Dendritic cell treated with granulocyte-macrophage colony-stimulating factor and Interleukin-4, amounts not matched to agents 40 ng/mL and 50 ng/mL, for 4 days (primary cell): ENCODE measurements around the gene CFAP100.

Experiments used
- H3K27ac Mint-ChIP-seq: one replicate; pipeline ENCODE4 v1.8.0; 2022; ENCODE audit warnings: mild to moderate bottlenecking, mixed read lengths
- H3K27me3 Mint-ChIP-seq: one replicate; pipeline ENCODE4 v1.8.0; 2022; ENCODE audit warnings: mild to moderate bottlenecking, mixed read lengths
- H3K36me3 Mint-ChIP-seq: one replicate; pipeline ENCODE4 v1.8.0; 2022; ENCODE audit warnings: low read depth, mixed read lengths
- H3K4me1 Mint-ChIP-seq: one replicate; pipeline ENCODE4 v1.8.0; 2022; ENCODE audit warnings: low read depth, mixed read lengths
- H3K4me3 Mint-ChIP-seq: one replicate; pipeline ENCODE4 v1.8.0; 2022; ENCODE audit warnings: mild to moderate bottlenecking, moderate library complexity, mixed read lengths
- H3K9me3 Mint-ChIP-seq: one replicate; pipeline ENCODE4 v1.8.0; 2022; ENCODE audit warnings: mixed read lengths
- intact Hi-C: fragments of 100-400 bp; cut with micrococcal nuclease; formaldehyde crosslinking; loops from one replicate; pipeline ENCODE4 v1.15.0; 2022

Gene CFAP100

DNA sequence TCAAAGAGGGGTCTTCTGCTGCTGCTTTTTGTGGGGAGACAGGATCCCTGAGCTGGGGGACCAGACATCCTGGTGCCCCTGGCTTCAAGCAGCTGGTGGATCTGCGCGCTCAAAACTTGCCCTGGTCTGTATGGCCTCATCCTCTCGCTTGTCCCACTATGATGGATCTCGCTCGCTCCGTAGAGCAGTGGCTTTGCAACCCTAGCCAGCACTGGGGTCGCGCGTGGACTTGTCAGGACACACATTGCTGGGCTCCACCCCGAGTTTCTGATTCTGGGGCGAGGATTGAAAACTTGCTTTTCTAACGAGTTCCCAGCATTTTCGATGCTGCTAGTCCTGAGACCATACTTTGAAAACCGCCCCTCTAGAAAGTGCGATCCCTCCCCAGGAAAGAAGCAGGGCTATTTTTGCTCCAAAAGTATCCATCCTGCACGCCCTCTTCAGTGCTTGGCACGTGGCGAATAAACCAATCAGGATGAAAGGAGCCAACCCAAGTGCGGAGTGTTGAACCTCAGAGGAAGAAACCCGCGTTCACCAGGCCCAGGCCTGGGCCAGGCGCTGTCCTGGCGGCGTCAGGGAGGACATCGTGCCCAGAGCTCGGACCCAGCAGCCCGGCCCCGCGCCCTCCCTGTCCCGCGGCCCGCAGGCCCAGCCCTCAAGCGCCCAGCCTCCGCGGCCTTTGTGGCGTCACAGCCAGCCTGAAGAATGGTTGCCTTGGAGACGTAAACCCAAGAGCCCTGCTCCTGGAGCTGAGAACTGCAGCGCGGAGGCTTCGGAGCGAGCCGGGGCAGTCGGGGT is at the start of gene CFAP100:
Gene CFAP100, plus strand, starts transcription at position 731 of the 798 bp plus-strand sequence. CDS start 1,092 bp downstream, outside the sequence.
- H3K4me1 Mint-ChIP-seq, result peaks cover 19% of the 10 kb centered on the region
- H3K4me3 Mint-ChIP-seq, result no peak within 1 kb of the TSS
- intact Hi-C loops, result no loop called here
- no peak within 1 kb of the TSS for H3K27ac Mint-ChIP-seq
- H3K36me3 Mint-ChIP-seq, result peaks cover 13% of the 10 kb centered on the region
- peaks cover 83% of the 10 kb centered on the region for H3K27me3 Mint-ChIP-seq
- H3K9me3 Mint-ChIP-seq, result peaks cover 20% of the 10 kb centered on the region

DNA sequence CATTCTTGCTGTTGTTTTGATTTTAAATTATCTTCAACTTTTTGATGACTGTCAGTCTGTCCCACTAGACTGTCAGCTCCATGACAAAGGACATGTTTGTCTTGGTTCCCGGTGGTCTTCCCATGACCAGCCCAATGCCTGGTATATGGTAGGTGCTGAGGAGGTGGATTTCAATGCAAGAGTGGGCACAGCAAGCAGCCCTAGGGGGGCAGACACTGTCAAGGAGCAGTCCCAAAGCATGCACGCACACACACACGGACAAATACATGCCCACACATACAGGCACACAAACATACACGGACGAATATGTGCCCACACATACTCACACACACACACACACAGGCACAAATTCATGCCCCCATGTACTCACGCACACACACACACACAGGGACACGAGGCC is 49.5 kb upstream of the CFAP100 start:
- Mint-ChIP-seq H3K27me3 (peaks cover 3% of the 10 kb centered on the region), H3K36me3 (no peaks in the 10 kb centered on the region), H3K27ac (no peak overlapping the region), H3K4me1 (peaks cover 5% of the 10 kb centered on the region), H3K9me3 (no peaks in the 10 kb centered on the region), H3K4me3 (no peak overlapping the region)
- intact Hi-C loops, result no loop called here

DNA sequence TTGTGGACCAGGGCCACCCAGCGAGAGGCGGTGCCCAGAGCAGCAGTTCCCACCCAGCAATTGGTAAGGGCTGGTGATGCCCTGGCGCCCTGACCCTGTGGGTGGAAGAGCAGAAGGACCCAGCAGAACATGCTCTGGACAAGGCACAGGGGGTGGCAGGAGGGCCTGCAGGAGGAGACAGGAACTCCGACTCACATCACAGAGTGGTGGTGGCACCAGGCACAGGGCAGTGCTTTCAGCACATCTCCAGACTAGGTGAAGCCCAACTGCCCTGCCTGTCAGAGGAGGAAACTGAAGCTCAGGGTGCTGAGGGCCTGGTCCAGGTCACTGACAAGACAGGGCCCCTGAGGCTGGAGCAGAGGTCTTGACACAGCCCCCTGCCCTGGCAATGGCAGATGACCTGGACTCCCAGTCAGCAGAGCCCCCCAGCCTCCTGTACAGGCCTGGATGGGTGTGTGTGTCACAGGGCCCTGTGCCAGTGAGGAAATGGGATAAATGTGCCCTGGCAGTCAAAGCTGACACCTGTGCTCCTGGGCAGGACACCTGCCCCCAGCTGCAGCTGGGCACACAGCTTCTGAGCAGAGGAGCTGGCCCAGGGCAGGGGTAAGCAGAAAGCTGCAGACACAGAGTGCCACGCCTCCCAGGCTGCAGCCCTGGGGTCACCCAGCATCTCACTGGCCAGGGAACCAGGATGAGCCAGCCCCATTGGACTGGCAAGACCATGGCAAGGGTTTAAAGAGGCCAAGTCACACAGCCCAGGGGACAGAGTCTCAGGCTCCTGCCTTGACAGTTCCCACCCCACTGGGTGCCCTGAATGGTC is 48.9 kb upstream of the CFAP100 start:
- Mint-ChIP-seq H3K36me3 (no peaks in the 10 kb centered on the region), H3K4me3 (no peak overlapping the region), H3K4me1 (peaks cover 5% of the 10 kb centered on the region), H3K27me3 (peaks cover 2% of the 10 kb centered on the region), H3K9me3 (no peaks in the 10 kb centered on the region), H3K27ac (no peak overlapping the region)
- intact Hi-C loops, result no loop called here

DNA sequence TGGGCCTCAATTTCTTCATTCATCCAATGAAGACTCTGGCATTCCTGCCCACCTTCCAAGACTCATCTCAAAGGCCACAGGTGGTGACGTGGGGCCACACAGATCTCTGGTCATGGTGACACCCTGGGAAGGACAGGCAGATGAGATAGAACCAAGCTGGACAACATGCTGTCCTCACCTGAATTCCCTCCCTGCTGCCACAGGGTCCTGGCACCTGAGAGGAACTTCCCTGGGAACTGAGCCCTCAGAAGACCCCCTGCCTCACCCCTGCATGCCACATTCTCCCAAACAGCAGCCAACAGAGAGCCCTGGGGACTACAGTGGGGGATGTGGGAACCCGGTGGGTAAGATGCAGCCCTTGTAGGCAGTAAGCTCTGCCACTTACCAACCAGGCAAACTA is 48.2 kb upstream of the CFAP100 start:
- Mint-ChIP-seq H3K36me3 (no peaks in the 10 kb centered on the region), H3K27ac (no peak overlapping the region), H3K4me3 (no peak overlapping the region), H3K9me3 (no peaks in the 10 kb centered on the region), H3K27me3 (peaks cover 2% of the 10 kb centered on the region), H3K4me1 (peaks cover 5% of the 10 kb centered on the region)
- intact Hi-C loops, result no loop called here

DNA sequence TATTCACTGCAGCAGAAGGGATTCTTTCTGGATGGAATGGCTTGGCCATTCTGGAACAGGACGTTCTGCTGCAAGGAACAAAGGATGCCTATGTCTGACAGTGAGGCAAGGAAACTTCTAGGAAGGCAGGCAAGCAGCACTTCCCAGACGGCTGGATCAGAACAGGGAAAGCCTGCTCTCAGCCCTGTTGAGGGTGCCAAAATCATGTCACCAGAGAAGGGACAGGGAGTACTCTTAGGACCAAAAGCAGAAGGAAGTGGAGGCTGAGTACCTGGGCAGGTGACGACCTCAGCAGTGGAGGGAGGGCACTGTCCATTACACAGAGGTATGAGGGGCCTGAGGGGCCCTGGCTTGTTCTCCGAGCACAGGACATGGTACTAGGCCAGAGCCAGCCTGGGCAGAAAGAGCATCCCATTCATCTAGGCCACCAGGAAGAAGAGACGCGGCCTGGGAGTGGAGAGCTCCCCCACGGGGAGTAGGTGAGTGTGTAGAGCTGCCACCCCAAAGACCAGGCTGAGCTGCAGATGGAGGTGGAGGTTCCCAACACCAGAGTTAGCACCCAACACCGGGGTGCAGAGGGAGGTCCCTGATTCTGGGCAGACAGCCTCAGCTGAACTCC is 47.1 kb upstream of the CFAP100 start:
- peaks cover 3% of the 10 kb centered on the region for H3K27me3 Mint-ChIP-seq
- no peak overlapping the region for H3K4me3 Mint-ChIP-seq
- H3K4me1 Mint-ChIP-seq, result peaks cover 5% of the 10 kb centered on the region
- no peak overlapping the region for H3K27ac Mint-ChIP-seq
- no peaks in the 10 kb centered on the region for H3K9me3 Mint-ChIP-seq
- intact Hi-C loops, result no loop called here
- H3K36me3 Mint-ChIP-seq, result no peaks in the 10 kb centered on the region

DNA sequence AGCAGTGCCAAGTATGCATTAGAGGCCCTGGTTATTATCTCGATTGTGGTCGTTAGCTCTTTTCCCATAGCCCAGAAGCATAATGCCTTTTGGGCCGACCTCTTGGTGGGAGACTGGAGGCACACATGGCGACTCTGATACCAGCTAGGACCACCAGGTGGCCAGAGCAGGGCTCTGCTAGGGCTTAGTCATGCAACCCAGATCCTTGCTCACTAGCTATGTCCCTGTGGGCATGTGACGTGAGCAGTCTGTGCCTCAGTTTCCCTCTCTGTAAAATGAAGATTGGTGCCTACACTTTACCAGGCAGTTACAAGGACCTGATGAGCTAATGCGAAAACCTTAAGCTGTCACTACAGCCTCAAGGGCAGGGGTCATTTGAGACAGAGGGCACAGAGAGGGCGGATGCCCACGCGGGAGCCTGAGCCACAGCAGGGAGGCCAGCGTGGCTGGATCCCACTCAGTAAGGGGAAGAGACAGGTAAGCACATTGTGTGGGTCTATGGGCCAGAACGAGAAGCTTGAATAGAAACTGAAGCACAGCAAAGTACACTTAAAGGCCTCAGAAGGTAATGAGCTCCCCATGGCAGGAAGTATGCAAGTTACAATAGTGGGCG is 46.3 kb upstream of the CFAP100 start:
- H3K36me3 Mint-ChIP-seq, result no peaks in the 10 kb centered on the region
- intact Hi-C loops, result no loop called here
- H3K4me3 Mint-ChIP-seq, result no peak overlapping the region
- no peaks in the 10 kb centered on the region for H3K4me1 Mint-ChIP-seq
- no peaks in the 10 kb centered on the region for H3K9me3 Mint-ChIP-seq
- H3K27ac Mint-ChIP-seq, result no peak overlapping the region
- H3K27me3 Mint-ChIP-seq, result peaks cover 3% of the 10 kb centered on the region

DNA sequence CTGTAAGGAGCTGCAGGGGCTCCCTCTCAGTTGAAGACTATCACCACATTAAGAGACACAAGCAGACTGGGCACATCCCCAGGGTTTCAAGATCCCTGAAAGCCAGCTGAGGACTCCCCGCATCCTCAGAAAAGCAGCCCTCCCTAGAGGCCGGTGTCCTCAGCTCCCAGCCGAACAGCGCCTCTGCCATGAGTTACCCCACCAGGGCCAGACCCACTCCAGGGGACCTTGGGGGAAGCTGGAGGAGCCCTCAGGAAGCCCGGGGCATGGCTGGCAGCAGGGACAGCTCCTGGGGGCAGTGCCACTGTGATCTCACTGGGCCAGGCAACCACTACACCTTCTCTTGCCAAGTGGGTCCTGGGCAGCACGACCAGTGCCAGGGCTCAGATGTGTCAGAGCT is 45.6 kb upstream of the CFAP100 start:
- Mint-ChIP-seq H3K9me3 (no peaks in the 10 kb centered on the region), H3K36me3 (no peaks in the 10 kb centered on the region), H3K4me3 (no peak overlapping the region), H3K27ac (no peak overlapping the region), H3K4me1 (no peaks in the 10 kb centered on the region), H3K27me3 (peaks cover 9% of the 10 kb centered on the region)
- intact Hi-C loops, result no loop called here

DNA sequence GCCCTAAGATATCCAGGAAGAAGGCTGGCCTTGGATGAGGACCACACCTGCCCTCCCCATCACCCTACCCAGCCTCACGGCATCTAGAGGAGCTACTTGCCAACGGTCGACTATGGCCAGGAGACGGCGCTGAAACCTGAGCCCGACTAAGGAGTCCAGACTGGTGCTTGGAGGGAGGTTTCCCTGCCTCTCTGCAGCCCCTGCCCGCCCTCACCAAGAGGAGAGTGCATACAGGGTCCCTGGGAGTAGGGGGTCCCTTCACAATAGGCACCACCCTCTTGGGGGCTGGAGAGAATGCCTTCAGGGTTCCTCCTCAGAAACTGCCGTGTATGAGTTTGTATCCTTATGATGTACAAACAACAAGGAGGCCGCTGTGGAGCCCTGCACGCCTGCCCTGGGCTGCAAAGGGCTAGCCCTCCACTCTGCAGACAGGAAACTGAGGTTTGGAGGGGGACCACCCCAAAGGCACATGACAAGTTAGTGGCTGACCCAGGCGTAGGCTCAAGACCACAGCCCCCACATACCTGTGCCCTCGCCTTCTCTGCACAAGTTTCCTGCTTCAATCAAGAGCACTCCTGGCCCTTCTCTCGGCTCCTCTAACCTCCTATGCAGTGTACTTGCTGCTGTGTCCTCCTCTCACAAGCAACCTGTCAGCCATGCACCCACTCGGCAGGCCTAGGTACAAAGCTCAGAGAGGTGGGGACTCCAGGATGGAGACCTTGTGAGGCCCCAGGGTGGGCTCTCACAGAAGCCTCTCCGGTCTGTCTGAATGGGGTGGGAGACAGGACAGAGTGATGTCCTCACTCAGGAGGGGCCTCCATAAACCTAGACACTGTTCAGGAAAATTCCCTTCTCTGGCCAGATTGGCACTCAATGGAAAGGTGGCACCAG is 44.9 kb upstream of the CFAP100 start:
- Mint-ChIP-seq H3K27ac (no peak overlapping the region), H3K27me3 (peaks cover 16% of the 10 kb centered on the region), H3K4me1 (no peaks in the 10 kb centered on the region), H3K4me3 (no peak overlapping the region), H3K36me3 (no peaks in the 10 kb centered on the region), H3K9me3 (no peaks in the 10 kb centered on the region)
- intact Hi-C loops, result loop anchor here (10.0 kb wide), 1 partner anchor 125 kb away; the partner anchor contains the start of gene ZXDC

DNA sequence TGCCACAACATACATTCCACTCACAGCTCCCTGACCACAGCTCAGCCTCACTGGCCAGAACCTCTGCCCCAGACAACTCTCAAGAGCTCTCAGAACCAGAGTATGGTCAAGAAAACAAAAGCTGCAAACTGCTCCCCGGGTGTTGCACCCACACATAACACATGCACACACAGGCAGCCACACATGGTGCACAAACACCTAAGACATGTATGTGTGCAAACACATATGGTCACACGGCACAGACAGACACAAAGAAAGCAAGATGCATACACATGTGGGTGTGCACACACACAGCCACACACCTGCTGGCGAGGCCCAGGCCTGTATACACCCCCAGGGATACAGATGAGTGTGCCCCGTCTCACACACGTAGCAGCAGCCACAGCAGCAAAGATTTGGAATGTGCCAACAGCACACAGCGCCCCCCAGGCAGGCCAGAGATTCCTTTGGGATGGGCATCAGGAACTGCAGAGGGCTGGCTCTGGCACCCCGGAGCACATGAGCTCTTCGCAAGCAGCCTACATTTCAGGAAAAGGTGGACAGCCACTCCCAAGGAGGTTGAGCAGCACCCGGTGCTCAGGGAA is 44.1 kb upstream of the CFAP100 start:
- intact Hi-C loops, result loop anchor here (10.0 kb wide), 1 partner anchor 124 kb away; the partner anchor contains the start of gene ZXDC
- Mint-ChIP-seq H3K27me3 (peaks cover 24% of the 10 kb centered on the region), H3K4me3 (no peak overlapping the region), H3K4me1 (no peaks in the 10 kb centered on the region), H3K36me3 (no peaks in the 10 kb centered on the region), H3K9me3 (no peaks in the 10 kb centered on the region), H3K27ac (no peak overlapping the region)

DNA sequence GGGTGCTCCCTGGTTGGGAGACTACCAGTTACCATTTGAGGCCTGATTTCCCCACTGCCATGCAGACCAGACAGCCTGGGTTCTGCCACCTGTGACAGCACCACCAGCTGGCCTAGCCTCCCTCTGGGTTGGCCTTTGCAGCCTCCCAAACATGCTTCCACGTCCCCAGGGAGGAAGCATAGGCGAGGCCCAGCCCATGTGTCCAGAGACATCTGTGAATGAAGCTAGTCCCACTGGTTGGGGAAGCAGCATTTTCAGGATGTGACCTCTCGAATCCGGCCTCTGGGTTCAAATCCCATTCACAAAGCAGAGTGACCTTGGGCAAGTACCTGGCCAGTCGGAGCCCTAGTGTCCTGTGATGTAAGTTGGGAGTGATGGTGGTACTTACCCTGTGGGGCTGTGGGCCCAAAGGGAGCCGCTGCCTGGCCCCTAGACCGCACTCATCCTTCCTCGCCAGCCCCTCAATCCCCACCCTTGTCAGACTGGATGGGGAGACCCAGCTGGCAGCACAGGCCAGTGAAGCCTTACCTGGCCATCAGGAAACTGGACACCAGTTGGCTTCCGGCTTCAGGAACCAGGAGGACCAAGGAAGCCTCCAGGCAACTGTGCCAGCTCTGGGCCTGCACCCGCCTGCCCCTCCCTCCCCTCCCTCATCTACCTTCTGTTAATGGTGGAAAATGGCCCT is 43.5 kb upstream of the CFAP100 start:
- no peak overlapping the region for H3K27ac Mint-ChIP-seq
- H3K9me3 Mint-ChIP-seq, result no peaks in the 10 kb centered on the region
- peaks cover 30% of the 10 kb centered on the region for H3K27me3 Mint-ChIP-seq
- peaks cover 3% of the 10 kb centered on the region for H3K4me1 Mint-ChIP-seq
- no peak overlapping the region for H3K4me3 Mint-ChIP-seq
- no peaks in the 10 kb centered on the region for H3K36me3 Mint-ChIP-seq
- intact Hi-C loops, result loop anchor here (10.0 kb wide), 1 partner anchor 124 kb away; the partner anchor contains the start of gene ZXDC

DNA sequence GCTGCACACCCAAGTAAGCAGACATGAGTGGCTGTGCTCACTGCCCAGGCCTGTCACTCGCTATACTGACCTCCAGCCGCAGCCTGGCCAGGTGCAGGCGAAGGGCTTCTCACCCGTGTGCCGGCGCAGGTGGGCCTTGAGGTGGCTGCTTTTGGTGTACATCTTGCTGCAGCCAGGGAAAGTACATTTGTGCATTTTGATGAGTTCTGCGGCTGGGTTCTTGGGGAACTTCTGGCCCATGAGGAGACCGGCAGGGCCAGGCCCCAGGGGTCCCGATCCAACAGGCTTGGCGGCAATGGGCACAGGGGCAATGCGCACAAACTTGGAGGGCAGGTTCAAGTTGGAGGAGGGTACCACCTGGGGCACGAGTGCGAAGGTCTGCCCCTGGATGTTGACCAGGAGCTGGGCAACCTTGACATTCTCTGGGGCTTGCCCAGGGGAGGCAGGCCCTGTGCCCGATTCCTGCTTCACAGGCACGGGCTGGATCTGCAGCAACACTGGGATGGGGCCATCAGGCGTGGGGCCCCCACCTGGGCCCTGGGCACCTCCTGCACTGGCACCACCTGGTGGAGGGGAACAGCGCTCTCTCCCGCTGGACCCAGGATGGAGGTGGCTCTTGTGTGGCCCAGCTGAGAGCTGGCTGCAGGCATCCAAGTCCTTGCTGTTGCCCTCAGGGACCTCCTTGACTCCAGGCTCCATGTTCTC is 42.8 kb upstream of the CFAP100 start:
- Mint-ChIP-seq H3K27me3 (peaks cover 35% of the 10 kb centered on the region), H3K27ac (no peak overlapping the region), H3K9me3 (no peaks in the 10 kb centered on the region), H3K36me3 (no peaks in the 10 kb centered on the region), H3K4me3 (no peak overlapping the region), H3K4me1 (peaks cover 8% of the 10 kb centered on the region)
- intact Hi-C loops, result loop anchor here (10.0 kb wide), 1 partner anchor 123 kb away; the partner anchor contains the start of gene ZXDC
